ENCODE data around the gene PAX8.

GRCh38 chr2:113173542-113174375, 105.0 kb downstream of the PAX8 start, which contains the start of gene PSD4:
- TF ChIP-seq POLR2A (IDR thresholded peaks at IDR 0.05) (no peak), CTCF (IDR thresholded peaks at IDR 0.05) (no peak)

Measured in adrenal gland (tissue), 5 donors.